Prostate gland (tissue), 2 donors: ENCODE data around the gene ACTN4. TPM values are rescaled to one million over a fixed set of nuclear protein-coding genes. Genes with fewer than 3 reads are reported as not detected.

Experiments
- DNase-seq: peaks from one replicate; pipeline ENCODE4 v3.0.0-alpha.2; 2019; ENCODE audit warnings: low spot score
- H3K27ac ChIP-seq, 2 donors: fragments of 200-600 bp; sonication (generic); 2 replicates each; pipeline ENCODE4 v1.5.1; 2017 to 2019
- H3K27me3 ChIP-seq: fragments of 200-600 bp; sonication (generic); replicated peaks from 2 replicates; pipeline ENCODE4 v1.5.1; 2019; ENCODE audit not compliant: insufficient read depth
- H3K36me3 ChIP-seq, 2 donors: fragments of 200-600 bp; sonication (generic); 1 replicate in 1 of 2; 2 replicates in 1 of 2; pipeline versions ENCODE4 v1.5.1 to v1.8.1; 2017 to 2019
- H3K4me1 ChIP-seq: fragments of 200-600 bp; sonication (generic); replicated peaks from 2 replicates; pipeline ENCODE4 v1.5.1; 2019
- H3K4me3 ChIP-seq, 2 donors: fragments of 200-600 bp; sonication (generic); 2 replicates each; pipeline ENCODE4 v1.5.1; 2017 to 2019
- H3K9me3 ChIP-seq: fragments of 200-600 bp; sonication (generic); 2 replicates; pipeline ENCODE4 v1.5.1; 2017
- POLR2A ChIP-seq: fragments of 450-650 bp; IDR thresholded peaks from one replicate; pipeline ENCODE4 v1.6.1; 2016; ENCODE audit warnings: antibody characterized with exemption, mild to moderate bottlenecking
- POLR2AphosphoS5 ChIP-seq: sonication (generic); formaldehyde crosslinking; IDR thresholded peaks from one replicate; pipeline ENCODE4 v1.6.1; 2017; ENCODE audit warnings: antibody characterized with exemption
- WGBS: methylation state at CpG from one replicate; pipeline ENCODE4 v1.1.5; 2018; 5-methylcytosine and 5-hydroxymethylcytosine counted together
- intact Hi-C: fragments of 100-400 bp; cut with DNase I; formaldehyde crosslinking; loops from one replicate; pipeline ENCODE4 v1.14.2; 2022
- total RNA-seq, 2 donors: library from RNA; depleted of rRNA; stranded (reverse); fragments of >200 nt; gene quantifications; one replicate each; pipeline ENCODE4 v1.1.0, GENCODE V29; 2016
- TF ChIP-seq, protein P1 (sequence below), 4 experiments: fragments of 200-600 bp in 2 of 4; fragments of 450-650 bp in 2 of 4; sonication (generic) in 2 of 4; IDR thresholded peaks; 1 replicate in 3 of 4; 2 replicates in 1 of 4; pipeline ENCODE4 v1.5.1; 2016 to 2019; ENCODE audit warnings: antibody characterized with exemption in 4 of 4, mild to moderate bottlenecking in 2 of 4, moderate library complexity in 2 of 4

ACTN4 gene
- total RNA-seq, 2 donors from 2014 or later: 312 to 330 TPM

GRCh38 chr19:38773469-38774177 is 126.2 kb downstream of the ACTN4 start, which contains the start of gene LGALS7:
Gene LGALS7, minus strand, starts transcription at chr19:38773517. Its CDS starts 25 bp downstream, at chr19:38773492.
- no peak for DNase-seq
- Histone ChIP-seq H3K27me3 (no peaks in the 10 kb centered on the region), H3K9me3 (no peaks in the 10 kb centered on the region), H3K4me3 (no peak within 1 kb of the TSS), H3K27ac (no peak within 1 kb of the TSS), H3K36me3 (no peaks in the 10 kb centered on the region), H3K4me1 (no peaks in the 10 kb centered on the region)
- WGBS: 76% methylated on average over 11 of the region's 14 CpGs
- TF ChIP-seq POLR2A (no peak), POLR2AphosphoS5 (no peak)
- TF ChIP-seq, protein P1, sequence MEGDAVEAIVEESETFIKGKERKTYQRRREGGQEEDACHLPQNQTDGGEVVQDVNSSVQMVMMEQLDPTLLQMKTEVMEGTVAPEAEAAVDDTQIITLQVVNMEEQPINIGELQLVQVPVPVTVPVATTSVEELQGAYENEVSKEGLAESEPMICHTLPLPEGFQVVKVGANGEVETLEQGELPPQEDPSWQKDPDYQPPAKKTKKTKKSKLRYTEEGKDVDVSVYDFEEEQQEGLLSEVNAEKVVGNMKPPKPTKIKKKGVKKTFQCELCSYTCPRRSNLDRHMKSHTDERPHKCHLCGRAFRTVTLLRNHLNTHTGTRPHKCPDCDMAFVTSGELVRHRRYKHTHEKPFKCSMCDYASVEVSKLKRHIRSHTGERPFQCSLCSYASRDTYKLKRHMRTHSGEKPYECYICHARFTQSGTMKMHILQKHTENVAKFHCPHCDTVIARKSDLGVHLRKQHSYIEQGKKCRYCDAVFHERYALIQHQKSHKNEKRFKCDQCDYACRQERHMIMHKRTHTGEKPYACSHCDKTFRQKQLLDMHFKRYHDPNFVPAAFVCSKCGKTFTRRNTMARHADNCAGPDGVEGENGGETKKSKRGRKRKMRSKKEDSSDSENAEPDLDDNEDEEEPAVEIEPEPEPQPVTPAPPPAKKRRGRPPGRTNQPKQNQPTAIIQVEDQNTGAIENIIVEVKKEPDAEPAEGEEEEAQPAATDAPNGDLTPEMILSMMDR (IDR thresholded peaks at IDR 0.05): no peak
- intact Hi-C loops: no loop called here

DNA sequence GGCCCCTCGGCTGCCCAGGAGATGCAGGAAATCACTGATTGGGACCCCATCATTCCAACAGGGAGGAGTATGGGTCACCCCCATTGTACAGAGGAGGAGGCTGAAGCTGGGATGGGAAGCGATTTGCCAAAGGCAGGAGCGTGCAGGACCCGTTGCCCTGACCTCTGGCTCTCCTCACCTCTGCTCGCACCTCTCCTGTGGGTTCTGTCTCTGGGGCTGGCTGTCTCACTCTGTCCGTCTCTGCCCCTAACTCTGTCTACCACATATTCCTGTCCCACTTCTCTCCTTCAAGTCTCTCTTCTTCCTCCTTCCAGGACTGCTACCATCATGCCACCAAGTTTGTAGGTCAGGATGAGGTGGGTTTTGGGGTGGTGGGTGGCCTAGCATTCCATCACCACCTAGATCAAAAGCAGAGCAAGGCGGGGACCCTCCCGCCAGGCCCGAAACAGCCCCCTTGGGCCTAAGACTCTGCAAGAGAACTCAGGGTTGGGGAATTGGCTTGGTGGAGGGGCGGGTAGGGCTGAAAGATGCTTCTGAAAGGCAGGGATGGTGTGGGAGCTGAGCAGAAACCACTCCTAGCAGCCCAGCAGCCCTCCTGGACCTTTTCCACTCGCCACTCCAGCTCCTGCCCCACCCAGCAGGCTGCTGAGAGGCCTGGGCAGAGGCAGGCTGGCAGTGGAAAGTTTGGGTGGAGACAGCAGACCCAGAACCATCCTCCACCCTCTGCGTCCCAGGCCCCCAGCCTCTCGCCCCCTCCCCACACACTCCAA is 126.9 kb downstream of the ACTN4 start:
- Histone ChIP-seq H3K9me3 (no peaks in the 10 kb centered on the region), H3K27ac (no peak overlapping the region), H3K4me3 (no peak overlapping the region), H3K27me3 (no peaks in the 10 kb centered on the region), H3K4me1 (no peaks in the 10 kb centered on the region), H3K36me3 (no peaks in the 10 kb centered on the region)
- WGBS: 85% methylated on average over 13 of the region's 13 CpGs
- intact Hi-C loops: no loop called here
- DNase-seq: no peak
- TF ChIP-seq POLR2A (no peak), POLR2AphosphoS5 (no peak)
- TF ChIP-seq, protein P1 (IDR thresholded peaks at IDR 0.05): no peak

DNA sequence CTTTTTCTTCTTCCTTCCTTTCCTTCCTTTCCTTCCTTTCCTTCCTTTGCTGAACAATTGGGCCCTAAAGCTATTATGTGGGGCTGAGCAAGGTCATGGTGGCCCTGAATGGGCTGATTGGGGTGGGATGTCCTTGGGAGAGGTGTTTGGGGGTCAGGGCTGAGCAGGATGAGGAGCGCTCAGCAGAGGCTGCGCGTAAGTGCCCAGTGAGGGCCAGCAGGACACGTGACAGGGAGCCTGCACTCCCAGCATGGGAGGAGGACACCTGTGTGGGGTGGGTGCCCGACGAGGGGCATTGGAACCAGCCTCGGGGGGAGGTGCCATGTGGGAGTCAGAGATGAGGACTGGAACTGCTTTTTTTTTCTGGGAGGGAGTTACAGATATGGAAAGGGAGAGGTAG is 131.3 kb downstream of the ACTN4 start:
- H3K27ac ChIP-seq: no peak overlapping the region
- 68% methylated on average over 7 of the region's 7 CpGs for WGBS
- no peak for TF ChIP-seq POLR2AphosphoS5
- no peak for TF ChIP-seq POLR2A
- TF ChIP-seq, protein P1 (IDR thresholded peaks at IDR 0.05): no peak
- H3K4me1 ChIP-seq: no peaks in the 10 kb centered on the region
- H3K9me3 ChIP-seq: no peaks in the 10 kb centered on the region
- no peak overlapping the region for H3K4me3 ChIP-seq
- no peaks in the 10 kb centered on the region for H3K36me3 ChIP-seq
- DNase-seq: no peak
- no peaks in the 10 kb centered on the region for H3K27me3 ChIP-seq
- intact Hi-C loops: no loop called here

DNA sequence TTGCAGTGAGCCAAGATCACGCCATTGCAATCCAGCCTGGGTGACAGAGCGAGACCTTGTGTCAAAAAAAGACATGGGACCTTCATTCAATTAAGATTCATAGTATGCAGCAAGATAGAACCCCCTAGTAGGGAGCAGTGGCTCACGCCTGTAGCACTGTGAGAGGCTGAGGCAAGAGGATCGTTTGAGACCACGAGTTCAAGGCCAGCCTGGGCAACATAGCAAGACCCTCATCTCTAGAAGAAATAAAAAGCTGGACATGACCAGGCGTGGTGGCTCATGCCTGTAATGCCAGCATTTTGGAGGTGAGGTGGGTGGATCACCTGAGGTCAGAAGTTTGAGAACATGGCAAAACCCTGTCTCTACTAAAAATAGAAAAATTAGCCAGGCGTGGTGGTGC is 133.0 kb downstream of the ACTN4 start:
- no peak for DNase-seq
- Histone ChIP-seq H3K4me3 (no peak overlapping the region), H3K36me3 (no peaks in the 10 kb centered on the region), H3K9me3 (no peaks in the 10 kb centered on the region), H3K27ac (no peak overlapping the region), H3K4me1 (no peaks in the 10 kb centered on the region), H3K27me3 (no peaks in the 10 kb centered on the region)
- WGBS: 86% methylated on average over 7 of the region's 7 CpGs
- intact Hi-C loops: no loop called here
- no peak for TF ChIP-seq POLR2AphosphoS5
- TF ChIP-seq, protein P1 (IDR thresholded peaks at IDR 0.05): no peak
- TF ChIP-seq POLR2A: no peak
